DMS114 treated with DMSO at 0.1 percent for 48 hours (cell line): Measurements from ENCODE around the gene PPP3CB.
"Not testable (repeated sequence)": the region's sequence is repeated elsewhere in the genome, so short reads cannot be mapped to it uniquely, and the experiment has no call there.

ENCODE experiments used
- DNase-seq: peaks from one replicate; lab custom pipeline; 2025; ENCODE audit not compliant: unreplicated experiment; lab: John Stamatoyannopoulos, UW

Gene PPP3CB

DNA sequence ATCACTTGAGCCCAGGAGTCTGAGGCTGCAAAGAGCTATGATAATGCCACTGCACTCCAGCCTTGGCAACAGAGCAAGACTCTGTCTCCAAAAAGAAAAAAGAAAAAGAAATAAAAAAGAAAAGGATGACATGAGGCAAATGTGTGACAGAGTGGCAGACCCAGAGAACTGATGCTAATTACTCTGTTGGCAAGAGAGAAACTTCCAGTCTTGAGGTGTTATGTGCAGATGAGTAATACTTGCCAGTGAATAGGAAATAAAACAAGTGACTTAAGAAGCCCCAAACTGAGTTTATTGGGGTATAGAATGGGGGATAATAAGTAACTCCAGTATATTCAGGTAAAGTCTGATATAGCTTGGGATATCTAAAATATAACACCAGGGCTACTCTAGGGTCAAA is 72.5 kb downstream of the PPP3CB start:
- no peak for DNase-seq

DNA sequence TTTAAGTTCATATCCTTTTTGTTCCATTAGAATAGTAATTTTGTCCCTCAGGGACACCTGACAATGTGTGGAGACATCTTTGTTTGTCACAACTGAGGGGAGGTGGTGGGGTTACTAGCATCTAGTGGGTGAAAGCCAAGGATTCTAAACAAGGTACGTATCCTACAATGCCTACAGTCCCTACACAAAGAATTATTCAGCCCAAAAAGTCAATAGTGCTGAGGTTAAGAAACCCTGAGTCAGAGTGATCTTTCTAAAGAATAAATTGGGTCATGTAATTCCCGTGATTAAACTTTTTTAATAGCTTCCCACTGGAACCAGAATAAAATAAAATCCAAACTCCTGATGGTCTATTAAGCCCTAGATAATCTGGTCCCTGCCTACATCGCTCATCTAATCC is 79.3 kb downstream of the PPP3CB start:
- no peak for DNase-seq

GRCh38 chr10:73414230-73414945 is 81.4 kb downstream of the PPP3CB start:
- DNase-seq, result peak; percentile 58

GRCh38 chr10:73413528-73414229 is 82.1 kb downstream of the PPP3CB start, which contains the start of gene ANXA7:
Gene ANXA7 (minus strand): TSS chr10:73414058. CDS start chr10:73400856, 13,202 bp downstream.
- DNase-seq, result peak; percentile 76

GRCh38 chr10:73413108-73413527 is 82.7 kb downstream of the PPP3CB start:
- peak; percentile 38 for DNase-seq

DNA sequence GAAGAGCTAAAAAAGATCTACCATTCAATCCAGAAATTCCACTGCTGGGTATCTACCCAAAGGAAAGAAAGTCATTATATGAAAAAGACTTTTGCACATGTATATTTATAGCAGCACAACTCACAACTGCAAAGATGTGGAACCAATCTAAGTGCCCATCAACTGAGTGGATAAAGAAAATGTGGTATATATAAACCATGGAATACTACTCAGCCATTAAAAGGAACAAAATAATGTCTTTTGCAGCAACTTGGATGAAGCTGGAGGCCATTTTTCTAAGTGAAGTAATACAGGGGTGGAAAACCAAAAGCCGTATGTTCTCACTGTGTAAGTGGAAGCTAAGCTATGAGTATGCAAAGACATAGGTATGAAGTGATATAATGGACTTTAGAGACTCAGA is 84.9 kb downstream of the PPP3CB start:
- DNase-seq, result no peak

- no peak for DNase-seq
Measured at GRCh38 chr10:73408978-73409521, 86.8 kb downstream of the PPP3CB start.

DNA sequence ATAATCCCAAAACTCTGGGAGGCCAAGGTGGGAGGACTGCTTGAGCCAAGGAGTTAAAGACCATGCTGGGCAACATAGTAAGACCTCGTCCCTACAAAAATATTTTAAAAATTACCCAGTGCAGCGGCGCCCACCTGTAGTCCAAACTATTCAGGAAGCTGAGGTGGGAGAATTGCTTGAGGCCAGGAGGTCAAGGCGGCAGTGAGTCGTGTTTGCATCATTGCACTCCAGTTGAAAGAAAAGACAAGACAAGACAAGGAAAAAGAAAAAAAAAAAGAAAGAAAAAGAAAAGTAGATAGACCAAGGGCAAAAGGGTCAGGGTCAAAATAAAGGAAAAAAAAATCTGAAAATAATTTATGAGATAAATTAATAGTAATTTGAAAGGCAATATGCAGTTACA is 87.8 kb downstream of the PPP3CB start:
- DNase-seq, result no peak

GRCh38 chr10:73407495-73407894 is 88.3 kb downstream of the PPP3CB start:
- no peak for DNase-seq

DNA sequence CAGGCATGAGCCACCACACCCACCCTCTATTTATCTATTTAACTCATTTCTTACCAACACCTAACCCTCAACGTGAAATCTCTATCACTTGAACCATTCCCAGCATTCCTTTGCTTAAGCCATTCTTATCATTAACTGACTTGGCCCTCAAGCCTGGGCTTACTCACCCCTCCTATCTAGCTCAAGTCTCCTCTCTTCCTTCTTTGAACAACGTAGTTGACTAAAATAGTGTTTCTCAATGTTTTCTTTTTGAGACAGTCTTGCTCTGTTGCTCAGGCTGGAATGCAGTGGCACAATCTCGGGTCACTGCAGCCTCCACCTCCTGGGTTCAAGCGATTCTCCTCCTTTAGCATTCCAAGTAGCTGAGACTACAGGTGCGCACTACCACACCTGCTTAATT is 89.0 kb downstream of the PPP3CB start:
- no peak for DNase-seq

DNA sequence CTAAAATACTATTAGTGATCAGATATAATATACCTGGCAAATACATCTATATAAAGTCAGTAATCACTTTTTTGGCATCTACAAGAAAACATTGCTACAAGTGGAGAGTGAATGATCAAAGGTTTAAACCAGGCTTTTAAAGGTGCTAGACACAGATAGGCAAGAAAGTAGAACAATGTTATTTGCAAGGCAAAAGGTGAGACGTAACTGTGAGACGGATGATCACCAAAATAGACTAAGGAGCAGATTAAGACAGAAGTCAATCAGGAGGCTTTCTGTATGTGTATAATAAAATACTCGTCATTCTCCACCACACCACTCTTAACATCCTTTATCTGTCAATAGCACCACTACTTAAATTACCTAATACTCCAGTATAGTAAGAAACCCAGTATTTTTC is 90.3 kb downstream of the PPP3CB start:
- no peak for DNase-seq

DNA sequence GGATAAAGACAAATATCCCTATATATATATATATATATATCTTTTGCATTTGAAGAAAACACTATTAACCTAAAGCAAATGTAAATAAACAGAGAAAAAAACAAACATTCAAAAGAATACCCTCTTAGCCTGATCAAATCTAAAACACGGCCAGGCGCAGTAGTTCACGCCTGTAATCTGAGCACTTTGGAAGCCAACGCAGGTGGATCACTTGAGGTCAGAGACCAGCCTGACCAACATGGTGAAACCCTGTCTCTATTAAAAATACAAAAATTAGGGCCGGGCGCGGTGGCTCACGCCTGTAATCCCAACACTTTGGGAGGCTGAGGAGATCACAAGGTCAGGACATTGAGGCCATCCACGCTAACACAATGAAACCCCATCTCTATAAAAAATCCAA is 91.1 kb downstream of the PPP3CB start:
- DNase-seq, result no peak

- DNase-seq, result no peak
Measured at GRCh38 chr10:73401636-73402035, 94.2 kb downstream of the PPP3CB start.

- DNase-seq, result no peak
Measured at GRCh38 chr10:73399063-73399462, 96.8 kb downstream of the PPP3CB start.

DNA sequence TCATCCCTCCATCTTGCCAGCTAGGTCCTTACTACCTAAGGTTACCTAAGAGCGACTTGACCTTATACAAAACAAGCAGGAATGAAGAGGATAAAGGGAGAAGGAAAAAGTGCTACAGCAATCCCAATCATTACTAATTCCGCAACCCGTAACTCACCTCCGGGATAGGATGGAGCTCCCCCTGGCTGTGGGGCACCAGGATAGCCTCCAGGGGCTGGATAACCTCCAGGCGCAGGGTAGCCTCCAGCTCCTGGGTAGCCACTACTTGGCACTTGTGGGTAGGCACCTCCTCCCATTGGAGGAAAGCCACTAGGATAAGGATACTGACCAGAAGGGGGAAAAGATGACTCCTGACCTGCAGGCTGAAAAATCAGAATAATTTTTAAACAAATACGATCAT is 97.8 kb downstream of the PPP3CB start:
- no peak for DNase-seq

GRCh38 chr10:73394325-73394724 is 101.5 kb downstream of the PPP3CB start:
- not testable (repeated sequence) for DNase-seq

DNA sequence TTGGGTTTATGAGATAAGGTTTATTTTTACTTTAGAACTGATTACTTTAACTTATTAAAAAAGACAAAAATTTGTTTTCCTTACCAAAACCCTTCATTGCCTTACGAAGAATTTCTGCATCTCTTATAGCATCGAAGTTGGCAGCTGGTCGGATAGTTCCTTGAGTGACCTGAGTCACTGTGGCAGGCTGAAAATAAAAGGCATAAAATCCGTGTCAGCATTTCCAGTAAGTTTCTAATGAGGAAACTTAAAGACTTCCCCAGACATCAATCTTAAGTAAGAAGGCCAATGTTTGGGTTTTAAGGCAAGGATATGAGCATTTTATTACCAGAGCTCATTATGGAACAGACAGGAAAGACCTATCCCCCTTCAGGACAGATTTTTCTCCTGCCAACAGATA is 107.6 kb downstream of the PPP3CB start:
- no peak for DNase-seq

GRCh38 chr10:73386583-73386982 is 109.2 kb downstream of the PPP3CB start:
- no peak for DNase-seq
